Neuronal stem cell (in vitro differentiated cells): ENCODE results near the gene CNTNAP2.

Experiments used
- DNase-seq: peaks from one replicate; pipeline ENCODE4 v3.0.0-alpha.2; 2013; ENCODE audit warnings: low spot score
- H2AFZ ChIP-seq: one replicate; pipeline ENCODE4 v1.6.1; 2013; ENCODE audit warnings: mild to moderate bottlenecking, low read length, inconsistent platforms
- H2AK5ac ChIP-seq: 2 replicates; pipeline ENCODE4 v1.6.1; 2013; ENCODE audit warnings: low read depth, mild to moderate bottlenecking, inconsistent platforms, low read length, moderate library complexity, mixed read lengths
- H2BK120ac ChIP-seq: 2 replicates; pipeline ENCODE4 v1.6.1; 2013; ENCODE audit warnings: low read depth, mild to moderate bottlenecking, inconsistent platforms, low read length, moderate library complexity, mixed read lengths
- H2BK12ac ChIP-seq: one replicate; pipeline ENCODE4 v1.6.1; 2013; ENCODE audit warnings: low read length, inconsistent platforms
- H2BK15ac ChIP-seq: 2 replicates; pipeline ENCODE4 v1.6.1; 2013; ENCODE audit warnings: mild to moderate bottlenecking, low read length, inconsistent platforms, mixed read lengths
- H2BK5ac ChIP-seq: one replicate; pipeline ENCODE4 v1.6.1; 2013; ENCODE audit warnings: inconsistent platforms, mild to moderate bottlenecking, low read length, moderate library complexity
- H3K14ac ChIP-seq: one replicate; pipeline ENCODE4 v1.6.1; 2013; ENCODE audit warnings: low read length, inconsistent platforms
- H3K18ac ChIP-seq: 2 replicates; pipeline ENCODE4 v1.6.1; 2013; ENCODE audit warnings: low read length, inconsistent platforms
- H3K23ac ChIP-seq: 2 replicates; pipeline ENCODE4 v1.6.1; 2013; ENCODE audit warnings: low read depth, mild to moderate bottlenecking, mixed read lengths, low read length, inconsistent platforms; ENCODE audit not compliant: poor library complexity
- H3K27ac ChIP-seq: replicated peaks from 3 replicates; pipeline ENCODE4 v1.5.1; 2013; ENCODE audit warnings: low read length, inconsistent platforms
- H3K27me3 ChIP-seq, 3 experiments: 2 replicates each; pipeline ENCODE4 v1.6.1; 2013; ENCODE audit warnings: low read length in 3 of 3, mild to moderate bottlenecking in 2 of 3, inconsistent platforms in 1 of 3, low read depth in 1 of 3, mixed read lengths in 1 of 3, moderate library complexity in 1 of 3; ENCODE audit not compliant: control insufficient read depth in 3 of 3, insufficient read depth in 3 of 3
- H3K36me3 ChIP-seq, 2 donors: replicated peaks in 1 of 2; 2 replicates each; pipeline ENCODE4 v1.6.1; 2013; ENCODE audit warnings: low read length in 2 of 2; ENCODE audit not compliant: control insufficient read depth in 2 of 2, insufficient read depth in 2 of 2
- H3K4ac ChIP-seq: 2 replicates; pipeline ENCODE4 v1.6.1; 2013; ENCODE audit warnings: inconsistent platforms, mild to moderate bottlenecking, low read length, moderate library complexity
- H3K4me1 ChIP-seq, 2 donors: 1 replicate in 1 of 2; 2 replicates in 1 of 2; pipeline ENCODE4 v1.6.1; 2013; ENCODE audit warnings: low read length in 2 of 2, low read depth in 1 of 2; ENCODE audit not compliant: control insufficient read depth in 2 of 2, insufficient read depth in 1 of 2
- H3K4me2 ChIP-seq: one replicate; pipeline ENCODE4 v1.6.1; 2013; ENCODE audit warnings: mild to moderate bottlenecking, low read length, inconsistent platforms; ENCODE audit not compliant: insufficient read depth, poor library complexity, severe bottlenecking
- H3K4me3 ChIP-seq, 2 donors: 2 replicates each; pipeline ENCODE4 v1.5.1; 2013; ENCODE audit warnings: low read length in 2 of 2, mild to moderate bottlenecking in 2 of 2, inconsistent platforms in 1 of 2, moderate library complexity in 1 of 2
- H3K79me1 ChIP-seq: one replicate; pipeline ENCODE4 v1.6.1; 2013; ENCODE audit warnings: low read depth, mild to moderate bottlenecking, inconsistent platforms, low read length, moderate library complexity
- H3K9ac ChIP-seq: one replicate; pipeline ENCODE4 v1.6.1; 2013; ENCODE audit warnings: mild to moderate bottlenecking, low read depth, low read length, inconsistent platforms; ENCODE audit not compliant: poor library complexity
- H3K9me3 ChIP-seq, 2 donors: replicated peaks in 1 of 2; 2 replicates each; pipeline versions ENCODE3 to v1.6.1; 2013; ENCODE audit warnings: low read length in 2 of 2, mild to moderate bottlenecking in 2 of 2, inconsistent platforms in 1 of 2, low read depth in 1 of 2, mixed read lengths in 1 of 2, moderate library complexity in 1 of 2; ENCODE audit not compliant: control insufficient read depth in 2 of 2, insufficient read depth in 1 of 2
- H4K8ac ChIP-seq: one replicate; pipeline ENCODE4 v1.6.1; 2013; ENCODE audit warnings: low read depth, mild to moderate bottlenecking, inconsistent platforms, low read length, moderate library complexity
- H4K91ac ChIP-seq: one replicate; pipeline ENCODE4 v1.6.1; 2013; ENCODE audit warnings: low read length, low read depth, mild to moderate bottlenecking, inconsistent platforms; ENCODE audit not compliant: poor library complexity
- WGBS, 2 donors: extraction: QIAGEN DNeasy Blood & Tissue Kit; methylation state at CpG; one replicate each; pipeline ENCODE4 v1.1.7; 2013; ENCODE audit warnings: missing lambda C conversion rate in 2 of 2, mixed read lengths in 1 of 2; ENCODE audit not compliant: insufficient read length in 2 of 2, insufficient replicate concordance in 1 of 2; ENCODE audit errors: extremely low coverage in 2 of 2; 5-methylcytosine and 5-hydroxymethylcytosine counted together

The CNTNAP2 gene

DNA sequence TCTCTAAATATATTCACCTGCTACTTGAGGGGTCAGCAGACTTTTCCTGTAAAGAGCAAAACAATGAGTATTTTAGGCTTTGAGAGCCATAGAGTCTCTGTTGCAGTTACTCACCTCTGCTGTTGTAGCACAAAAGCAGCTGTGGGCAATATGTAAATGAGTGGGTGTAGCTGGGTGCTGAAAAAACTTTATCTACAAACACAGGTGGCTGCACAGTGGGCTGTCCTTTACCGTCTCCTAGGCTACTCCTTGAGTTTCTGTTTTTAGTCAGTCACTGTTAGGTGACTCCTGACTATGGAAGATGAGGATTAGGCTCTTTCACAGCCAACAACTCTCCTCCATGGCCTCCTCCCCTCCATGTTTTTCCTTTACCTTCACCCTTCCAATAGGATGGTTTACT lies 2187.9 kb downstream of the CNTNAP2 start:
- Histone ChIP-seq H3K27ac (no peak overlapping the region), H3K9ac (no peak overlapping the region), H3K9me3 (no peaks in the 10 kb centered on the region), H3K4ac (no peak overlapping the region), H3K23ac (no peak overlapping the region), H2BK12ac (no peak overlapping the region), H3K36me3 (no peaks in the 10 kb centered on the region), H2AK5ac (no peak overlapping the region), H2BK15ac (no peak overlapping the region), H4K8ac (no peak overlapping the region), H2BK120ac (no peak overlapping the region), H2AFZ (no peak overlapping the region), H3K18ac (no peak overlapping the region), H4K91ac (no peak overlapping the region), H3K79me1 (no peaks in the 10 kb centered on the region), H3K4me3 (no peak overlapping the region), H3K4me2 (no peak overlapping the region), H3K14ac (no peak overlapping the region), H2BK5ac (no peak overlapping the region), H3K27me3 (no peaks in the 10 kb centered on the region), H3K4me1 (peaks cover 0 to 4% of the 10 kb centered on the region in 2 donors)
- DNase-seq: no peak
- WGBS, 2 donors: no CpG with 5 or more reads among the region's 1 CpG

DNA sequence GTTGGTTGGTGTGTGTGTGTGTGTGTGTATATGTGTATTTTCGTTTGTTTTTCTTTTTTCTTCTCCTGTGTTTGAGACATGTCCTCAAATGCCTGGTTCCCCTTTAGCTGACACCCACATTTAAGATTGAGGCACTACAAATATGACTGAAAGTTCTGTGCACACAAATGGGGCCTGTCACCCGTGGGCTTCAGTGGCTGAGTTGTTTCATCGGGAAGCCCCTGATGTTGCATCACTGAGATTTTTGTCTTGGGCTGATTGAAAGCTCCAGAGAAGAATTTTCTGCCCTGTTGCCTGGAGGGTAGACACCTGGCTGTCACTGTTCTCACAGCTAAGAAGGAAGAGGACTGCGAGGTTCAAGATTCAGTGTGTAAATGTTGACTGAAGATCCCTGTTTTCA lies 2190.2 kb downstream of the CNTNAP2 start:
- Histone ChIP-seq H2BK12ac (no peak overlapping the region), H3K4ac (no peak overlapping the region), H3K4me2 (no peak overlapping the region), H3K9me3 (no peaks in the 10 kb centered on the region), H3K4me3 (no peak overlapping the region), H3K27me3 (no peaks in the 10 kb centered on the region), H2BK5ac (no peak overlapping the region), H3K27ac (no peak overlapping the region), H4K8ac (no peak overlapping the region), H3K36me3 (no peaks in the 10 kb centered on the region), H3K14ac (no peak overlapping the region), H3K9ac (no peak overlapping the region), H2AFZ (no peak overlapping the region), H2BK15ac (no peak overlapping the region), H2BK120ac (no peak overlapping the region), H3K18ac (no peak overlapping the region), H3K79me1 (no peaks in the 10 kb centered on the region), H2AK5ac (no peak overlapping the region), H4K91ac (no peak overlapping the region), H3K23ac (no peak overlapping the region), H3K4me1 (peaks cover 0 to 4% of the 10 kb centered on the region in 2 donors)
- no peak for DNase-seq
- no CpG with 5 or more reads among the region's 4 CpGs for WGBS, 2 donors

DNA sequence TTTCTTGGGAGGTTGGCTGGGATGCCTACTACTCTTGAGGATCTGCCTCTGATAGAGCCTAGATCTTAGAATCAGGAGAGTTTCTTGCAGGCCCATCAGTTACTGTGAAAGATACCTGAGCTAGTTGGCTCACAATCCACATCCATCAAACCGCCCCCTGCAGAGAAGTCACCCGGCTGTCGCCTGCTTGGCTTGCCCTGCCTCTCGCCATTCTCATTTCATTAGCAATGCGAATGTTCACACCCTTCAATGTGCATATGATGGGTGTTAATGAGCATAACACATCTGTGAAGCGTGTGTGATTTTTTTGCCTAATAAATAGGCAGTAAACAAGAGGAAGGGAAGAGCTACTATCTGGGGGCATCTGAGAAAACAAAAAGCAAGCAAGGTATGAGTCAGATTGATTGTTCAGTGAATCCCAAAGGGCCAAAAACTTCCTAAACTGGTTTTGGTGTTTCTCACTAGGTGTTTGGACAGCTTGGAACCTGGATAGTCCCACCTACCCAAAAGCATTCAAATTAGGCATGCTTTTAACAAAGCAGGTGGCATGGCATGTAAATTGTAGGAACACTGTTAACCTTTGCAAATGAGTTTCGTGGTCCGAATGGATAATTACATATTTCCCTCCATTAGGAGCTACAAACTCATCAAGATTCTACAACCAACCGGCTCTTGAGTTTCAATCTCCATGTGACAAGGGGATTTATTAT lies 2201.7 kb downstream of the CNTNAP2 start:
- Histone ChIP-seq H3K9me3 (peaks cover 0 to 3% of the 10 kb centered on the region in 2 donors), H4K8ac (no peak overlapping the region), H2BK15ac (no peak overlapping the region), H2BK5ac (no peak overlapping the region), H3K79me1 (no peaks in the 10 kb centered on the region), H3K4me1 (peaks cover 0 to 3% of the 10 kb centered on the region in 2 donors), H3K14ac (no peak overlapping the region), H3K4ac (no peak overlapping the region), H3K27ac (no peak overlapping the region), H3K18ac (no peak overlapping the region), H3K9ac (no peak overlapping the region), H3K27me3 (no peaks in the 10 kb centered on the region), H2AK5ac (no peak overlapping the region), H2BK120ac (no peak overlapping the region), H3K4me2 (no peak overlapping the region), H3K36me3 (no peaks in the 10 kb centered on the region), H2BK12ac (no peak overlapping the region), H4K91ac (no peak overlapping the region), H2AFZ (no peak overlapping the region), H3K23ac (no peak overlapping the region), H3K4me3 (no peak overlapping the region)
- DNase-seq: no peak
- no CpG with 5 or more reads among the region's 9 CpGs for WGBS, 2 donors

DNA sequence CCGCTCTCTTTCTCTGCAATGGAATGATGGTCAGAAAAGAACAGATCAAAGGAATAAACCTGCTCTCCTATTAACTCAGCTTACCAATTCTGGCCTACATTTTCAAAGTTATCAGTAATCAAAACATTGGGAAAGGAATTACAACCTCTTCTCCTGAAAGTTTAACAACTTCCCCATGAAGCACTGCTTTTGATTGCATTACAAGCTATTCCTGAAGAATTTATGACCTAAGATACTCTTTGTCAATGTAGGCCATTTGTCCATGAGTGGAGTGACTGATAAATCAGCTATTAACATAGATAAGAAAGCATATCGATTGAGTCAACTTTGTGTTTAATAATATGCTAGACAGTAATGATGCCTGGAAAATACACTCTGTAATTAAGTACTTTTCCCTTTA lies 2202.2 kb downstream of the CNTNAP2 start:
- no CpG with 5 or more reads among the region's 2 CpGs for WGBS, 2 donors
- no peak for DNase-seq
- Histone ChIP-seq H3K4me1 (peaks cover 0 to 3% of the 10 kb centered on the region in 2 donors), H3K79me1 (no peaks in the 10 kb centered on the region), H3K14ac (no peak overlapping the region), H3K4ac (no peak overlapping the region), H4K91ac (no peak overlapping the region), H3K4me3 (no peak overlapping the region), H3K36me3 (no peaks in the 10 kb centered on the region), H2BK12ac (no peak overlapping the region), H3K9me3 (peaks cover 0 to 3% of the 10 kb centered on the region in 2 donors), H2BK120ac (no peak overlapping the region), H3K9ac (no peak overlapping the region), H4K8ac (no peak overlapping the region), H2AFZ (no peak overlapping the region), H3K27ac (no peak overlapping the region), H2AK5ac (no peak overlapping the region), H3K18ac (no peak overlapping the region), H3K23ac (no peak overlapping the region), H3K27me3 (no peaks in the 10 kb centered on the region), H3K4me2 (no peak overlapping the region), H2BK15ac (no peak overlapping the region), H2BK5ac (no peak overlapping the region)
